CD4-positive, alpha-beta memory T cell (primary cell): ENCODE data around the gene TBC1D25. TPM values are rescaled to one million over a fixed set of nuclear protein-coding genes. Genes with fewer than 3 reads are reported as not detected.

ENCODE experiments used
- CTCF ChIA-PET: fragments of 350-600 bp; sonication (Branson Sonifier 250); formaldehyde crosslinking; loops from one replicate; lab custom pipeline; 2021; ENCODE audit warnings: inconsistent platforms; ENCODE audit not compliant: partially characterized antibody; lab: Charles Lee
- POLR2A ChIA-PET: fragments of 350-600 bp; sonication (Branson Sonifier 250); formaldehyde crosslinking; loops from one replicate; lab custom pipeline; 2021; ENCODE audit not compliant: partially characterized antibody; lab: Charles Lee
- DNase-seq, 5 donors: peaks; one replicate each; pipeline versions ENCODE4 v3.0.0 to v3.0.0-alpha.2; 2020 to 2022; ENCODE audit warnings: mixed read lengths in 1 of 5
- H3K27ac ChIP-seq: one replicate; pipeline ENCODE4 v1.7.0; 2013; ENCODE audit warnings: low read depth, low read length
- H3K27me3 ChIP-seq: 2 replicates; pipeline ENCODE4 v1.7.0; 2013; ENCODE audit warnings: mild to moderate bottlenecking, low read length, moderate library complexity; ENCODE audit not compliant: insufficient read depth
- H3K36me3 ChIP-seq: 2 replicates; pipeline ENCODE4 v1.7.0; 2013; ENCODE audit warnings: mild to moderate bottlenecking, low read length, moderate library complexity; ENCODE audit not compliant: insufficient read depth
- H3K4me1 ChIP-seq: 2 replicates; pipeline ENCODE4 v1.7.0; 2013; ENCODE audit warnings: mild to moderate bottlenecking, low read length, moderate library complexity; ENCODE audit not compliant: insufficient read depth
- H3K4me3 ChIP-seq, 2 donors: one replicate each; pipeline ENCODE4 v1.7.0; 2013; ENCODE audit warnings: low read length in 2 of 2, mild to moderate bottlenecking in 1 of 2
- H3K9me3 ChIP-seq, 2 donors: one replicate each; pipeline ENCODE4 v1.7.0; 2013; ENCODE audit warnings: low read length in 2 of 2, control low read depth in 1 of 2; ENCODE audit not compliant: control insufficient read depth in 1 of 2
- H3K27ac Mint-ChIP-seq, 7 donors: one replicate each; pipeline ENCODE4 v1.8.0; 2020 to 2021; ENCODE audit warnings: mixed read lengths in 7 of 7, mild to moderate bottlenecking in 6 of 7, inconsistent platforms in 3 of 7, moderate library complexity in 3 of 7
- H3K27me3 Mint-ChIP-seq, 2 donors: one replicate each; pipeline ENCODE4 v1.8.0; 2020 to 2021; ENCODE audit warnings: mixed read lengths in 2 of 2
- H3K36me3 Mint-ChIP-seq, 2 donors: one replicate each; pipeline ENCODE4 v1.8.0; 2020 to 2021; ENCODE audit warnings: mixed read lengths in 2 of 2, inconsistent platforms in 1 of 2, mild to moderate bottlenecking in 1 of 2
- H3K4me1 Mint-ChIP-seq, 4 donors: one replicate each; pipeline ENCODE4 v1.8.0; 2020 to 2021; ENCODE audit warnings: mixed read lengths in 4 of 4, mild to moderate bottlenecking in 1 of 4
- H3K4me3 Mint-ChIP-seq, 8 donors: one replicate each; pipeline ENCODE4 v1.8.0; 2020 to 2021; ENCODE audit warnings: mixed read lengths in 8 of 8, mild to moderate bottlenecking in 7 of 8, moderate library complexity in 6 of 8, inconsistent platforms in 3 of 8
- H3K9me3 Mint-ChIP-seq, 8 donors: one replicate each; pipeline ENCODE4 v1.8.0; 2020 to 2021; ENCODE audit warnings: mixed read lengths in 8 of 8, mild to moderate bottlenecking in 5 of 8, inconsistent platforms in 3 of 8, moderate library complexity in 1 of 8
- intact Hi-C: fragments of 100-400 bp; cut with micrococcal nuclease; formaldehyde crosslinking; loops from one replicate; pipeline ENCODE4 v1.15.1; 2023
- polyA plus RNA-seq, 2 donors: library from polyadenylated mRNA; unstranded; fragments of 300-500 nt; fragmentation: Illumina TruSeq; gene quantifications; one replicate each; pipeline ENCODE4 v1.2.3, GENCODE V29; 2021
- total RNA-seq, 2 experiments: library from RNA; stranded (reverse); gene quantifications; one replicate each; pipeline ENCODE4 v1.2.3, GENCODE V29; 2021

Gene TBC1D25
- total and polyA plus RNA-seq, 4 experiments from 2014 or later: 18.6 to 24.5 (median 22.0) TPM

DNA sequence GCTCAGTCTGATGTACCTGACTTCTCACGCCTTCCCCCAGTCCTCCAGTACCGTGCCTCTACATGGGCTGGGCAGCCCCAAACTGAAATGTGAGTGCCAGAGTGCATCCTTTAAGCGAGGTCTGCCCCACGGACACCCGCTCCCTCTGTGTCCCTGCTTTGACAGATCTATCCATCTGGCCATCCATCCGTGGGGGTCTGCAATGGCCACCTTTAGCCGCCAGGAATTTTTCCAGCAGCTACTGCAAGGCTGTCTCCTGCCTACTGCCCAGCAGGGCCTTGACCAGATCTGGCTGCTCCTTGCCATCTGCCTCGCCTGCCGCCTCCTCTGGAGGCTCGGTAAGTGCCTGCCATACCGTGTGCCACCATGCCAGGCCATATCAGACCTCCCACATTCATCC lies 29.9 kb upstream of the TBC1D25 start:
- POLR2A ChIA-PET: interaction anchor here (0.7 to 3.1 kb wide), 4 partner anchors 11 to 65 kb away, joined by 3 to 19 read pairs (median 6); partner anchors contain the start of genes EBP, RBM3 and TBC1D25
- H3K27ac ChIP-seq: peak overlapping the region; percentile 78

DNA sequence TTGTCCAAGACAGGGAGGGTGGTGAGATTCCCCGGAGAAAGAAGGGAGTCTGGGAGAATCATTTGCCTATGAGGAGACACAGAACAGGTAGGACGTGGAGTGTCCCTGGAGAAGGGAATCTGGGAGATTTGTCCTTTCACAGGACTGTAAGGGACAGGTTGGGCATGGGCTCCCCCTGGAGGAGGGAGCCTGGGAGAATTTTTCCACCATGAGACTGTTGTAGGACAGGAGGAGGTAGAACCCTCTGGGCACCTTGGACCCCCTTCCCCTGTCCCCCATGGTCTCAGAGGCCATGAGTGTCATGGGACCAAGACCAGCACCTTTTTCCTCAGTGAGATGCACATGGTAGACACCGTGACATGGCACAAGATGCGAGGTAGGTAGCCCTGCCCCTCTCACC lies 28.0 kb upstream of the TBC1D25 start:
- intact Hi-C loops: no loop called here
- Mint-ChIP-seq H3K27me3 (no peaks in the 10 kb centered on the region), H3K36me3 (peaks cover 7 to 24% of the 10 kb centered on the region in 2 donors), H3K9me3 (peaks cover 0 to 1% (median 0%) of the 10 kb centered on the region in 8 donors), H3K27ac (peak overlapping the region in 2 of 7 donors; percentile 46 to 48), H3K4me1 (peaks cover 10 to 28% (median 12%) of the 10 kb centered on the region in 4 donors), H3K4me3 (peak overlapping the region in 1 of 8 donors; percentile 20)
- DNase-seq: no peak
- H3K4me3 ChIP-seq: no peak overlapping the region
- no peaks in the 10 kb centered on the region for H3K9me3 ChIP-seq
- H3K27me3 ChIP-seq: no peaks in the 10 kb centered on the region
- no peaks in the 10 kb centered on the region for H3K36me3 ChIP-seq
- POLR2A ChIA-PET: no interaction called here
- H3K27ac ChIP-seq: no peak overlapping the region
- CTCF ChIA-PET: no interaction called here
- peaks cover 16% of the 10 kb centered on the region for H3K4me1 ChIP-seq

More for the DNA sequence above, 29.9 kb upstream of the TBC1D25 start:
- CTCF ChIA-PET: interaction anchor here (0.5 kb wide), 1 partner anchor 1364 kb away, joined by 3 read pairs; no protein-coding TSS in a partner anchor
- no peak for DNase-seq
- Histone ChIP-seq H3K4me3 (peak overlapping the region in 1 of 2 donors; percentile 64), H3K9me3 (no peaks in the 10 kb centered on the region), H3K36me3 (no peaks in the 10 kb centered on the region), H3K27me3 (no peaks in the 10 kb centered on the region), H3K4me1 (peaks cover 16% of the 10 kb centered on the region)
- H3K36me3 Mint-ChIP-seq: peaks cover 0 to 13% of the 10 kb centered on the region in 2 donors
- peaks cover 0 to 1% (median 0%) of the 10 kb centered on the region in 8 donors for H3K9me3 Mint-ChIP-seq
- intact Hi-C loops: no loop called here
- no peaks in the 10 kb centered on the region for H3K27me3 Mint-ChIP-seq
- H3K4me1 Mint-ChIP-seq: peaks cover 10 to 23% (median 12%) of the 10 kb centered on the region in 4 donors
- peak overlapping the region; percentile 61 to 96 (median 91) for H3K27ac Mint-ChIP-seq
- H3K4me3 Mint-ChIP-seq: peak overlapping the region; percentile 82 to 91 (median 88)

DNA sequence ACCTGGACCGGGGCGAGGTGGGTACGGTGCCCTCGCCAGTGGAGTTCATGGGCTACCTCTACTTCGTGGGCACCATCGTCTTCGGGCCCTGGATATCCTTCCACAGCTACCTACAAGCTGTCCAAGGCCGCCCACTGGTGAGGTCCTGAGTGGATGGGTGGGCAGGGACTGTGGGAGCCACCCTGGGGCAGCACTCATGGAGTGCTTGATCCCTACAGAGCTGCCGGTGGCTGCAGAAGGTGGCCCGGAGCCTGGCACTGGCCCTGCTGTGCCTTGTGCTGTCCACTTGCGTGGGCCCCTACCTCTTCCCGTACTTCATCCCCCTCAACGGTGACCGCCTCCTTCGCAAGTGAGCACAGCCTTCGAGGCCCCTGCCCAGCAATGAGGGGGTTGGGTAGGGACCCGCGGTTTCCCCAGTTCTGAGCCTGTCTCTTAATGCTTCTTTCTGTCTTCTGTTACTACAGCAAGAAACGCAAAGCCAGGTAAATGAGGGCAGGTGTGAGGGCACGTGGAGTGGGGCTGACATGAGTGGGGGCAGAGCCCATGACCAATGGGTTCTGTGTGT lies 27.1 kb upstream of the TBC1D25 start:
- ChIA-PET POLR2A (interaction anchor here (1.4 kb wide), 1 partner anchor 62 kb away, joined by 4 read pairs; the partner anchor contains the start of gene RBM3), CTCF (no interaction called here)
- intact Hi-C loops: no loop called here
- Mint-ChIP-seq H3K27ac (no peak overlapping the region), H3K4me1 (peaks cover 11 to 28% (median 18%) of the 10 kb centered on the region in 4 donors), H3K4me3 (no peak overlapping the region), H3K9me3 (peaks cover 0 to 4% (median 0%) of the 10 kb centered on the region in 8 donors), H3K27me3 (no peaks in the 10 kb centered on the region), H3K36me3 (peaks cover 7 to 29% of the 10 kb centered on the region in 2 donors)
- Histone ChIP-seq H3K27ac (no peak overlapping the region), H3K4me3 (no peak overlapping the region), H3K4me1 (peaks cover 21% of the 10 kb centered on the region), H3K27me3 (no peaks in the 10 kb centered on the region), H3K36me3 (no peaks in the 10 kb centered on the region), H3K9me3 (no peaks in the 10 kb centered on the region)
- no peak for DNase-seq

DNA sequence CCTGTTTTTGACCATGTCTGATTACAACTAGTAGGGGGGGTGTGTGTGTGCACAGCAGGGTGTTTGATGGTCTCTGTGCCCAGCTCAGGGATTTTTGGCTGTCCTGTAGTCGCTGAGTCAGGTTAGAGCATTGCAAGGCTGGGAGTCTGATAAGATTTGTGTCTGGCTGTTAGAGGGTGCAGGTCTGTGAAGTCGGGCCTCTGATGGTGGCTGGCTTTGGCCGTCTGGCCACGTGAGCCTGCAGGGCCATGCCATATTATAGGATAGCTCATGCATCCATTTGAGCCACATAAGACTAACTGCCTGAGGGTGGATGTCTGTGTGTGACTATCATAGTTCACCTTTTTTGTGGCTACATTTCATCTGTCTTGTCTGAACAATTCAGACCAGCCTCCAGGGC lies 25.8 kb upstream of the TBC1D25 start:
- H3K4me3 Mint-ChIP-seq: no peak overlapping the region
- no peak for DNase-seq
- H3K36me3 Mint-ChIP-seq: peaks cover 7 to 29% of the 10 kb centered on the region in 2 donors
- no peaks in the 10 kb centered on the region for H3K9me3 ChIP-seq
- no peak overlapping the region for H3K4me3 ChIP-seq
- no peaks in the 10 kb centered on the region for H3K27me3 Mint-ChIP-seq
- intact Hi-C loops: no loop called here
- no peak overlapping the region for H3K27ac ChIP-seq
- H3K4me1 ChIP-seq: peaks cover 21% of the 10 kb centered on the region
- H3K4me1 Mint-ChIP-seq: peaks cover 10 to 28% (median 16%) of the 10 kb centered on the region in 4 donors
- H3K9me3 Mint-ChIP-seq: peaks cover 0 to 4% (median 0%) of the 10 kb centered on the region in 8 donors
- no peak overlapping the region for H3K27ac Mint-ChIP-seq
- POLR2A ChIA-PET: interaction anchor here (1.4 kb wide), 1 partner anchor 60 kb away, joined by 4 read pairs; the partner anchor contains the start of gene RBM3
- H3K27me3 ChIP-seq: no peaks in the 10 kb centered on the region
- no peaks in the 10 kb centered on the region for H3K36me3 ChIP-seq
- CTCF ChIA-PET: interaction anchor here (0.6 kb wide), 1 partner anchor 24 kb away, joined by 3 read pairs; no protein-coding TSS in a partner anchor

DNA sequence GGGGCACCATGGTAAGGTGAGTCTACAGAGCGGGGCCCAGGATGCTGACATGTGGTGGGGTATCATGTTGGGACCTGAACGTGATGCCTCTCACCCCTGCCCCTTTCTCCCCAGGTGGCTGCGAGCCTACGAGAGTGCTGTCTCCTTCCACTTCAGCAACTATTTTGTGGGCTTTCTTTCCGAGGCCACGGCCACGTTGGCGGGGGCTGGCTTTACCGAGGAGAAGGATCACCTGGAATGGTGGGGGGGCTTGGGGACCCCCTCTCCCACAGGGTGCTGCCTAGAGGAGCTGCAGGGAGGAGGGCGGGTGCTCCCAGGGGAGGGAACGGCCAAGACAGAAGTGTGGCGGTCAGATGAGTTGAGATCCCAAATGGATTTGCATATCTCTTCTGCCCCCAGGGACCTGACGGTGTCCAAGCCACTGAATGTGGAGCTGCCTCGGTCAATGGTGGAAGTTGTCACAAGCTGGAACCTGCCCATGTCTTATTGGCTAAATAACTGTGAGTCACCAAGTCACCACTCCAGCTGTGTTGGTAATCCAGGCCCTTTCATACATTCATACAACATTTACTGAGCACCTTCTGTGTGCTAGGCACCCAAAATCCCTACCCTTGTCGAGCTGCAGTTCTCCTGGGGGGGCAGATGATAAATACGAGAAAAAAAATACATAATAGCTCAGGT lies 25.2 kb upstream of the TBC1D25 start:
- intact Hi-C loops: no loop called here
- Histone ChIP-seq H3K27me3 (no peaks in the 10 kb centered on the region), H3K27ac (no peak overlapping the region), H3K4me1 (peaks cover 20% of the 10 kb centered on the region), H3K4me3 (no peak overlapping the region), H3K9me3 (no peaks in the 10 kb centered on the region), H3K36me3 (no peaks in the 10 kb centered on the region)
- Mint-ChIP-seq H3K4me1 (peaks cover 11 to 28% (median 18%) of the 10 kb centered on the region in 4 donors), H3K36me3 (peaks cover 7 to 28% of the 10 kb centered on the region in 2 donors), H3K4me3 (no peak overlapping the region), H3K9me3 (peaks cover 0 to 4% (median 0%) of the 10 kb centered on the region in 8 donors), H3K27ac (no peak overlapping the region), H3K27me3 (no peaks in the 10 kb centered on the region)
- ChIA-PET CTCF (interaction anchor here (0.9 kb wide), 1 partner anchor 24 kb away, joined by 3 read pairs; no protein-coding TSS in a partner anchor), POLR2A (no interaction called here)
- no peak for DNase-seq

DNA sequence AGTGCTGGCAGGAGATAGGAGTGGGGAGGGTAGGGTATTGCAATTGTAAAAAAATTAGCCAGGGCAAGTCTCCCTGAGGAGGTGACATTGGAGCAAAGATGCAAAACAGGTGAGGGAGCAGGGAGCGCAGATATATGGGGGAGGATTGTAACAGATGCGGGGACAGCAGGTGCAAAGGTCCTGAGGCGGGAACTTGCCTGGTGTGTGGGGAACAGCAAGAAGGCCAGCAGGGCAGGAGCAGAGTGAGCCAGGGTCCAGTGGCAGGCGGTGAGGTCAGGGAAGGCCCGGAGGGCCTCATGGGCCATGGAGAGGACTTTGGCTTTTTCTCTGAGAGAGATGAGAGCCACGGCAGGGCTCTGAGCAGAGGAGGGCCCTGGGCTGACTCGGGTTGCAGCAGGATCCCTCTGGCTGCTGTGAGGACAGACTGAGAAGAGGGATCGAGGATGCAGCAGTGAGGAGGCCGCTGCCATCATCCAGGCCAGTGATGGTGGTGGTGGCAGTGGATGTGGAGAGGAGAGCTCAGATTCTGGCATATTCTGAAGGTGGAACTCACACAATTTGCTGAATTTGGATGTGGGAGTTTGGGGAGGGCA lies 24.6 kb upstream of the TBC1D25 start:
- Histone ChIP-seq H3K36me3 (no peaks in the 10 kb centered on the region), H3K27ac (no peak overlapping the region), H3K27me3 (no peaks in the 10 kb centered on the region), H3K9me3 (no peaks in the 10 kb centered on the region), H3K4me3 (no peak overlapping the region), H3K4me1 (peaks cover 20% of the 10 kb centered on the region)
- Mint-ChIP-seq H3K27me3 (no peaks in the 10 kb centered on the region), H3K36me3 (peaks cover 7 to 25% of the 10 kb centered on the region in 2 donors), H3K9me3 (peaks cover 0 to 3% (median 0%) of the 10 kb centered on the region in 8 donors), H3K4me3 (no peak overlapping the region), H3K4me1 (peaks cover 10 to 26% (median 17%) of the 10 kb centered on the region in 4 donors), H3K27ac (peak overlapping the region in 3 of 7 donors; percentile 27 to 57 (median 46))
- POLR2A ChIA-PET: no interaction called here
- intact Hi-C loops: no loop called here
- DNase-seq: no peak
- CTCF ChIA-PET: interaction anchor here (0.9 kb wide), 1 partner anchor 24 kb away, joined by 3 read pairs; no protein-coding TSS in a partner anchor
